Hematopoietic multipotent progenitor cell (in vitro differentiated cells): ENCODE measurements around the gene PPID. TPM values are rescaled to one million over a fixed set of nuclear protein-coding genes. Genes with fewer than 3 reads are reported as not detected.
A peak's percentile ranks its signal among the peaks of the same experiment; 100 is the strongest.
"Not testable (repeated sequence)": the region's sequence is repeated elsewhere in the genome, so short reads cannot be mapped to it uniquely, and the experiment has no call there.

ENCODE experiments used
- DNase-seq, 3 donors: peaks; one replicate each; pipeline ENCODE4 v3.0.0-alpha.2; 2011 to 2015; ENCODE audit warnings: low read depth in 2 of 3, low spot score in 2 of 3
- small RNA-seq: library from RNA; depleted of rRNA; stranded (forward); fragments of <200 nt; gene quantifications from one replicate; pipeline ENCODE3, GENCODE V24; 2012
- total RNA-seq: library from RNA; depleted of rRNA; stranded (reverse); fragments of >200 nt; gene quantifications from one replicate; pipeline ENCODE4 v1.2.3, GENCODE V29; 2012

Gene PPID
- total RNA-seq, 1 donor, result 9.2 TPM

DNA sequence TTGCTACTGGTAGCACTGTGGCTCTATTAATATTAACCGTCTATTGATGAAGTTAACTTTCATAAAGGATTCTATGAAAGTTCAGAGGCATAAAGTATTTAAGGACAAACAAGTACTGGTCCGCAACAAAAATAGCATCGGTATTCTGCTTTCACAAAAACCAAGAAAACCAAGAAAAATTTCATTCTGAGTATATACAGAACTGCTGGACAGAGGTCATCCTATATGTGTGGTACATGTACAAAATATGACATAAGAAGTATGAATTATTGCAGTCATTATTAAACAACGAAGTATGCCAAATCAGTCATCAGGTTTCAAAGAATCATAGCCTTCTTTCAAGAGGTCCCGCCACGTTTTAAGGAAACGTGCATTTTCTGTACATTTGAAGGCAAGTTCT lies 53.9 kb downstream of the PPID start:
- no peak for DNase-seq

DNA sequence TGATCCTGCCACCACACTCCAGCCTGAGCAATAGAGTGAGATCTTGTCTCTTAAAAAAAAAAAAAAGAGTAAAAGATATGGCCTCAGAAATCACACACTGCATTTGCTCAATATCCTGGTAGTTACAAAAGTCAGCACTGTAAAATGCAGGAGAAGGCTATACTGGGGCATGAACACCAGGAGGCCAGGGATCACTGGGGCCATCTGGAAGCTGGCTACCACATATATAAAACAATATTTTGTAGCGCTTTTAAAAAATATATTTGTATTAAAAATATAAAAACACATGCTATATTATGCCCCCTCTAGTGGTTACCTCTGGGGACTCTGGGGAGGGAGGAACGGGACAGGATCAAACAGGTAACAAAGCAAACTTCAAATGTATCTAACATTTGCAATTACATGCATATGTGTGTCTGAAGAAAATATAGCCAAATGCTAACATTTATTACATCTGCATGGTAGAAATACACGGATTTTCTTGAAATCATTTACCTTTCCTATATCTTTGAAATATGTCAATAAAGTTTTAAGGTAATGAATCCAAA lies 55.5 kb downstream of the PPID start:
- DNase-seq, result peak in 2 of 3 donors; percentile 57 to 61

DNA sequence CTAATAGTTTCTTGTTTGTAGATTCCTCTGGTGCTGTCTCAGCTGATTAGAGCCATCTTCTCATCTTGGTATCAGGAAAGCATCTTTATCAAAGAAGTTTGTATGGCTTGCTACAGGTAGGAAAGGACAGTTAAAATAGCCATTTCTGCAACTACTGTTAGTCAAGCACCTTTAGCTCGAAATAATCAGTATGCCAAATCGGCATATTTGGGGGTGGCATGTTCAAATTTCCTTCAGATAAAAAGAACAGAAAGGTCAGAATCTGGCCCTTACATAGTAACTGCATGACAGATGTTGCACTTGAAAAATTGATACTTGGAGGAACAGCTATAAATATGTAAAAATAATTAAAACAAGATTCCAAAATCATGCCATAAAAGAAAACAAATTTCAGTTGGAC lies 56.3 kb downstream of the PPID start:
- DNase-seq, result no peak

DNA sequence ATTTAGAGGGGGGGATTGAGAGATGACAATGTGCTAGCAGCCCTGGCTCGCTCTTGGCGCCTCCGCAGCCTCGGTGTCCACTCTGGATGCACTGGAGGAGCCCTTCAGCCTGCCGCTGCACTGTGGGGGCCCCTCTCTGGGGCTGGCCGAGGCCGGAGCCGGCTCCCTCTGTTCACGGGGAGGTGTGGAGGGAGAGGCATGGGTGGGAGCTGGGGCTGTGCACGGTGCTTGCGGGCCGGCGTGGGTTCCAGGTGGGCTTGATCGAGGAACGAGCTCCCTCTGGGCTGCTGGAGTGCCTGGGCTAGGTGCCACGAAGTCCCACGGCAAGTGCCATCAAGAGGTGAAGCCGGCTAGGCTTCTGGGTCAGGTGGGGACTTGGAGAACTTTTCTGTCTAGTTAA lies 58.4 kb downstream of the PPID start:
- DNase-seq, result no peak

DNA sequence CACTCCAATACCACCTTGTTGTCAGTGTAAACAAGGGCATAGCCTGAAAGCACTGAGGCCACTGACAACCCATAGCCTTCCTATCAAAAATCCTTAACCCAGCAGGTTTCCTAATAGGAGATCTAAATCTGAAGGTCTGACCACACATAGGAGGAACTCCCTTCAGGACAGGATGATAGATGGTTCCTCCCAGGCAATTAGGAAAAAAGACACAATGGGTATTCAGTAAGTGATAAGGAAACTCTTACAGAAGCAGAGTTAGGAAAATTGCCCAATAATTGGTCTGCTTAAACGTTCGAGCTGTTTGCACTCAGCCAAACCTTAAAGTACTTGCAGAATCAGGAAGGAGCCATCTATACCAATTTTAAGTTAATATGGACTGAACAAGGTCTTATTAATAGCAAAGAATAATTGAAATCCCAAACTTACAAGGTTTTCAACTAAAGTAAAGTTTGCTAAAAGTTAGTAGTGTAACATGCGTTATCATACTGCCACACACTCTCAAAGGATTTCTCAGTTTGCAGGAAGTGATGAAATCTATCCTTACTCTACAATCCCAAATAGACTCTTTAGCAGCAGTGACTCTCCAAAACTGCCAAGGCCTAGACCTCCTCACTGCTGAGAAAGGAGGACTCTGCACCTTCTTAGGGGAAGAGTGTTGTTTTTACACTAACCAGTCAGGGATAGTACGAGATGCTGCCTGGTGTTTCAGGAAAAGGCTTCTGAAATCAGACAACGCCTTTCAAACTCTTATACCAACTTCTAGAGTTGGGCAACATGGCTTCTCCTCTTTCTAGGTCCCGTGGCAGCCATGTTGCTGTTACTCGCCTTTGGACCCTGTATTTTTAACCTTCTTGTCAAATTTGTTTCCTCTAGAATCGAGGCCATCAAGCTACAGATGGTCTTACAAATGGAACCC lies 59.2 kb downstream of the PPID start:
- DNase-seq, result not testable (repeated sequence)

- DNase-seq, result peak in 2 of 3 donors; percentile 31 to 53
Observed at GRCh38 chr4:158663255-158663654, 59.9 kb downstream of the PPID start.

Small RNA genes within 50 kb of the gene (small RNA-seq; reads per million reads assigned to genes)
- gene RF00012, result 0.61 reads per million

Other genes starting within 250 kb of the PPID start
- gene RXFP1, start 201.5 kb downstream of the PPID start, total RNA-seq, result 0.27 TPM
- 7.8 TPM for gene C4orf46, start 51.5 kb downstream of the PPID start, total RNA-seq
- 17.2 TPM for gene ETFDH, start 51.1 kb downstream of the PPID start, total RNA-seq
- 9.4 TPM for gene FNIP2, start 45.6 kb upstream of the PPID start, total RNA-seq